Upper lobe of left lung (tissue), 6 donors: ENCODE data around the gene PRKCE. TPM values are rescaled to one million over a fixed set of nuclear protein-coding genes. Genes with fewer than 3 reads are reported as not detected.

Experiments used
- ATAC-seq, 2 donors: fragments of 200-7000 bp; cut with Tn5 transposase; one replicate each; pipeline ENCODE4 v1.9.1; 2022; ENCODE audit warnings: mild to moderate bottlenecking in 2 of 2, moderate library complexity in 2 of 2; ENCODE audit not compliant: low FRiP score in 2 of 2
- DNase-seq, 2 donors: peaks; one replicate each; pipeline ENCODE4 v3.0.0-alpha.2; 2019 to 2020
- H3K27ac ChIP-seq, 4 donors: fragments of 200-600 bp; sonication (generic); one replicate each; pipeline ENCODE4 v1.5.1; 2016 to 2019
- H3K27me3 ChIP-seq, 4 donors: fragments of 200-600 bp; sonication (generic); one replicate each; pipeline ENCODE4 v1.5.1; 2017 to 2019
- H3K36me3 ChIP-seq, 4 donors: fragments of 200-600 bp; sonication (generic); one replicate each; pipeline ENCODE4 v1.5.1; 2016 to 2019
- H3K4me1 ChIP-seq, 4 donors: fragments of 200-600 bp; sonication (generic); one replicate each; pipeline ENCODE4 v1.5.1; 2018 to 2019
- H3K4me3 ChIP-seq, 4 donors: fragments of 200-600 bp; sonication (generic); one replicate each; pipeline ENCODE4 v1.5.1; 2017 to 2019; ENCODE audit warnings: mild to moderate bottlenecking in 2 of 4, moderate library complexity in 1 of 4
- H3K9me3 ChIP-seq, 4 donors: fragments of 200-600 bp; sonication (generic); one replicate each; pipeline ENCODE4 v1.5.1; 2018 to 2019
- EP300 ChIP-seq, 4 donors: sonication (generic); formaldehyde crosslinking; IDR thresholded peaks; one replicate each; pipeline ENCODE4 v1.5.1; 2017; ENCODE audit warnings: antibody characterized with exemption in 4 of 4, control low read depth in 2 of 4
- POLR2A ChIP-seq, 4 donors: fragments of 450-650 bp; IDR thresholded peaks; one replicate each; pipeline ENCODE4 v1.5.1; 2016 to 2017; ENCODE audit warnings: antibody characterized with exemption in 4 of 4, mild to moderate bottlenecking in 2 of 4
- POLR2AphosphoS5 ChIP-seq, 2 donors: sonication (generic); formaldehyde crosslinking; IDR thresholded peaks; one replicate each; pipeline ENCODE4 v1.5.1; 2017; ENCODE audit warnings: antibody characterized with exemption in 2 of 2
- WGBS, 2 donors: methylation state at CpG; one replicate each; pipeline ENCODE4 v1.1.5; 2017 to 2018; 5-methylcytosine and 5-hydroxymethylcytosine counted together
- total RNA-seq, 6 donors: library from RNA; depleted of rRNA in 4 of 6; stranded (reverse); fragments of >200 nt in 4 of 6; gene quantifications; one replicate each; pipeline versions ENCODE4 v1.1.0 to v1.2.1, GENCODE V29; 2016 to 2021
- TF ChIP-seq, protein P1 (sequence below), 6 experiments: fragments of 450-650 bp in 4 of 6; fragments of 200-600 bp in 2 of 6; sonication (generic) in 2 of 6; IDR thresholded peaks; one replicate each; pipeline ENCODE4 v1.5.1; 2016 to 2019; ENCODE audit warnings: antibody characterized with exemption in 6 of 6
- donor health status: DM: no; HTN: no; CAD: no; lungs with moderate emphysema.
- donor health status: DM: no; HTN: yes; CAD: no; lungs with severe emphysema.

Gene PRKCE
- total RNA-seq, 6 donors from 2014 or later: 54.9 to 124 (median 75.6) TPM

DNA sequence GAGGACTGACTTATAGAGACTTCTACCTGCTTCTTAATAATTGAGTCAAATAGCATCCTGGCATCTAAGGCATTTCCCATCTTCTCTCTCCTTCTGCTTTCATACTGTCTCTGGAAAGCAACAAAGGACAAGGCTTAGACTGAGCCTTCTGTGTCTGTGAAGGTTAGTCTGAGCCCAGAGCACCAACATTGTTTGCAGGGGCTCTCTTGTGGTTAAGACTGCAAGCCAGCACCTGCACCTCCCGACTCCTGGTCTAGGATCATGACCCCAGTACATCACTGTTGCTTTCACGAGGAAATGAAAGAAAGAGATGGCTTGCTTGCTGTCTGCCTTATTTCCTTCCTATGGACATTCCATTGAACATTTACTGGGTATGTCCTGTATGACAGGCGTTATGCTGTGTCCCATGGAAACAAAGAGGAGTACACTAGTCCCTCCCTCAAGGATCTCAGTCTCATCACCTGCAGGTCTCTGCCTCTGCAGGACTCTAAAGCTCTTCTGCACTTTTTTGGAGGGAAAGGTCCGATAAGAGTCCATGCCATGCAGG is 330.0 kb downstream of the PRKCE start:
- no peak overlapping the region for H3K4me3 ChIP-seq
- no peak overlapping the region for H3K27ac ChIP-seq
- no peak for ATAC-seq
- H3K4me1 ChIP-seq: peaks cover 0 to 29% (median 11%) of the 10 kb centered on the region in 4 donors
- peaks cover 0 to 23% (median 0%) of the 10 kb centered on the region in 4 donors for H3K36me3 ChIP-seq
- TF ChIP-seq EP300 (IDR thresholded peaks at IDR 0.05) (no peak), POLR2AphosphoS5 (IDR thresholded peaks at IDR 0.05) (no peak)
- TF ChIP-seq, protein P1, sequence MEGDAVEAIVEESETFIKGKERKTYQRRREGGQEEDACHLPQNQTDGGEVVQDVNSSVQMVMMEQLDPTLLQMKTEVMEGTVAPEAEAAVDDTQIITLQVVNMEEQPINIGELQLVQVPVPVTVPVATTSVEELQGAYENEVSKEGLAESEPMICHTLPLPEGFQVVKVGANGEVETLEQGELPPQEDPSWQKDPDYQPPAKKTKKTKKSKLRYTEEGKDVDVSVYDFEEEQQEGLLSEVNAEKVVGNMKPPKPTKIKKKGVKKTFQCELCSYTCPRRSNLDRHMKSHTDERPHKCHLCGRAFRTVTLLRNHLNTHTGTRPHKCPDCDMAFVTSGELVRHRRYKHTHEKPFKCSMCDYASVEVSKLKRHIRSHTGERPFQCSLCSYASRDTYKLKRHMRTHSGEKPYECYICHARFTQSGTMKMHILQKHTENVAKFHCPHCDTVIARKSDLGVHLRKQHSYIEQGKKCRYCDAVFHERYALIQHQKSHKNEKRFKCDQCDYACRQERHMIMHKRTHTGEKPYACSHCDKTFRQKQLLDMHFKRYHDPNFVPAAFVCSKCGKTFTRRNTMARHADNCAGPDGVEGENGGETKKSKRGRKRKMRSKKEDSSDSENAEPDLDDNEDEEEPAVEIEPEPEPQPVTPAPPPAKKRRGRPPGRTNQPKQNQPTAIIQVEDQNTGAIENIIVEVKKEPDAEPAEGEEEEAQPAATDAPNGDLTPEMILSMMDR (IDR thresholded peaks at IDR 0.05): no peak
- DNase-seq: no peak
- WGBS, 2 donors: 63 to 65% methylated on average over 4 of the region's 4 CpGs
- H3K27me3 ChIP-seq: no peaks in the 10 kb centered on the region
- H3K9me3 ChIP-seq: no peaks in the 10 kb centered on the region

DNA sequence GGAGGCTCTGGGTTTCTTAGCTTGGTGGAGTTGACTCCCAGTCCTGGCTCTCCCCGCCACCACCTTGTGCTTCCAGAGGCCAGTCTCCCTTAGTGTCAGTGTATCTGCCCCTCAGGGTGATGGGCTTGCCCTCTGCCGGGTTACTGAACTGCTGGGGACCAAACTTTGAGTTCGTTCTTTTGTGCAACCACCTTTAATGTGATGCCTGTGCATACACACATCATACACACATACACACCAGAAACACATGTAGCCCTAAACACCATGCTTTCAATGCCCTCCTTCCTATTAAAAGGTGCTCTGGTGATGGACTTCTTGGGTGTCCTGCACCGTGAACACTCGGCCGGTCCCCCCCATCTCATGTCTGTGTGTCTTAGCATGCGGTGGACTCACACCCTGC is 330.6 kb downstream of the PRKCE start:
- DNase-seq (no peak), ATAC-seq (no peak)
- no peak overlapping the region for H3K4me3 ChIP-seq
- no peak overlapping the region for H3K27ac ChIP-seq
- no peaks in the 10 kb centered on the region for H3K9me3 ChIP-seq
- WGBS, 2 donors: 93 to 95% methylated on average over 7 of the region's 7 CpGs
- H3K27me3 ChIP-seq: no peaks in the 10 kb centered on the region
- TF ChIP-seq, protein P1 (IDR thresholded peaks at IDR 0.05): no peak
- no peak for TF ChIP-seq POLR2AphosphoS5 (IDR thresholded peaks at IDR 0.05)
- TF ChIP-seq POLR2A (IDR thresholded peaks at IDR 0.05): no peak
- no peak for TF ChIP-seq EP300 (IDR thresholded peaks at IDR 0.05)
- H3K4me1 ChIP-seq: peaks cover 3 to 31% (median 13%) of the 10 kb centered on the region in 4 donors
- H3K36me3 ChIP-seq: peaks cover 0 to 23% (median 0%) of the 10 kb centered on the region in 4 donors

DNA sequence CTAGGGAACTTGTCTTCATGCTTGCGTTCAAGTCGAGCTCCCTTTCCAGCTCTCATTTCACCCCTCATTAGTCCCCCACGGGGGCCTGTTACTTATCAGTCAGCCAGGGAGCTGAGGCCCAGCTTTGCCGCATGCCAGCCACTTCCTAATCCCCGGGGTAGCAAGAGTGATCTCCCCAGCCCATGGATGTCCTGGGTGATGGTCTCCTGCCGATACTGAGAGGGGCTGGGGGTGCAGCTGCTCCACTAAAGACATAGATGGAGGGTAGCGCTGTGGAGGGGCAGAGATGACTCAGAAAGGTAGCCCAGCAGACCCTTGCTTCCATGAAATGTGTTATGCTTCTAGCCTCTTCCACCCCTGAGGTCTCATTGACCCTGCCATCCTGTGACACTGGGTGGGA is 331.7 kb downstream of the PRKCE start:
- no peak for ATAC-seq
- 94 to 97% methylated on average over 7 of the region's 7 CpGs for WGBS, 2 donors
- no peaks in the 10 kb centered on the region for H3K9me3 ChIP-seq
- H3K27ac ChIP-seq: no peak overlapping the region
- no peak for DNase-seq
- H3K36me3 ChIP-seq: peaks cover 0 to 23% (median 0%) of the 10 kb centered on the region in 4 donors
- peaks cover 5 to 31% (median 13%) of the 10 kb centered on the region in 4 donors for H3K4me1 ChIP-seq
- no peak overlapping the region for H3K4me3 ChIP-seq
- no peaks in the 10 kb centered on the region for H3K27me3 ChIP-seq
- TF ChIP-seq POLR2AphosphoS5 (IDR thresholded peaks at IDR 0.05): no peak
- TF ChIP-seq, protein P1 (IDR thresholded peaks at IDR 0.05): no peak
- no peak for TF ChIP-seq EP300 (IDR thresholded peaks at IDR 0.05)

DNA sequence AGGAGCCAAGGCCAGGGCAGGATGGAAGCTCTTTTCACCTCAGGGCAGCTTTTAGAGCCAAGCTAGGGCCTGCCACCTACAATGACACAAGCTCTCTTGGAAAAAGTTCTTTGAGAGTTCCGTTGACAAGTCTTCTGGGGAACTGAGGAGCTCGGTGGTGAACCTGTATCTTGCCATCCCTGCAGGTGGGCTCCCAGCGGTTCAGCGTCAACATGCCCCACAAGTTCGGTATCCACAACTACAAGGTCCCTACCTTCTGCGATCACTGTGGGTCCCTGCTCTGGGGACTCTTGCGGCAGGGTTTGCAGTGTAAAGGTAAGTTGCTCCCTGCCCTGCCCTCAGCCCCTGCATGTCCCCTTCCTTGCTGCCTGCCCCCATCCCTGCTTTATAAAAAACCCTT is 332.9 kb downstream of the PRKCE start:
- Histone ChIP-seq H3K27me3 (no peaks in the 10 kb centered on the region), H3K27ac (no peak overlapping the region), H3K4me1 (peaks cover 5 to 26% (median 13%) of the 10 kb centered on the region in 4 donors), H3K4me3 (no peak overlapping the region), H3K9me3 (no peaks in the 10 kb centered on the region), H3K36me3 (peaks cover 0 to 31% (median 2%) of the 10 kb centered on the region in 4 donors)
- DNase-seq: no peak
- ATAC-seq: no peak
- WGBS, 2 donors: 83 to 99% methylated on average over 6 to 7 of the region's 7 CpGs
- TF ChIP-seq POLR2AphosphoS5 (IDR thresholded peaks at IDR 0.05): no peak
- TF ChIP-seq, protein P1 (IDR thresholded peaks at IDR 0.05): no peak
- no peak for TF ChIP-seq POLR2A (IDR thresholded peaks at IDR 0.05)
- TF ChIP-seq EP300 (IDR thresholded peaks at IDR 0.05): no peak

DNA sequence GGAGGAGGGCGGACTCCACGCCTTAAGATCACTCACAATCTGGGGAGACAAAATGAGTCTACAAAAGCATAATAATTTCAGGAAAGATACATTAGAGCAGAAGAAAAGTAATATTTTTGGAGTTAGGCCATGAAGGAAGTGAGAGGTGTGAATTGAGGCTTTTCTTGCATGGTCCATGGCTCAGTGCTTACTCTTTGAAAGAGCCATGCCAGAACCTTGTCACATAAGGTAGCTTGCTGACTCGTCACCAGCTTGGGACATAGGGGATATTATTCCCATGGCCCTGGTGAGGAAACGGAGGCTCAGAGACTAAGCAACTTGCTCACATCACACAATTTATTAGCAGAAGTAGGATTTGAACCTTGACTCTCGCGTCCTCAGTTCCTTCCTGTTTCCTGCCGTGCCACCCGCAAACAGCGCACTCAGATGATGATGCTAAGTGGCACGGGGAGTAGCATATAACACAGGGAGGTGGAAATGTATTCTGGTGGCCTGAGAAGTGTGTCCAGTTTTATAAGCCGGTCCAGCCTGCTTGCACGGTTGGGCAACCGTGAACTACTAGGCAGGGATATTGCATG is 333.5 kb downstream of the PRKCE start:
- no peak overlapping the region for H3K4me3 ChIP-seq
- H3K9me3 ChIP-seq: no peaks in the 10 kb centered on the region
- peak overlapping the region in 1 of 4 donors; percentile 2 for H3K27ac ChIP-seq
- 72 to 88% methylated on average over 13 of the region's 13 CpGs for WGBS, 2 donors
- ATAC-seq (no peak), DNase-seq (no peak)
- H3K36me3 ChIP-seq: peaks cover 0 to 32% (median 3%) of the 10 kb centered on the region in 4 donors
- TF ChIP-seq POLR2AphosphoS5 (IDR thresholded peaks at IDR 0.05): no peak
- TF ChIP-seq EP300 (IDR thresholded peaks at IDR 0.05): no peak
- TF ChIP-seq, protein P1 (IDR thresholded peaks at IDR 0.05): no peak
- TF ChIP-seq POLR2A (IDR thresholded peaks at IDR 0.05): no peak
- peaks cover 5 to 20% (median 11%) of the 10 kb centered on the region in 4 donors for H3K4me1 ChIP-seq
- no peaks in the 10 kb centered on the region for H3K27me3 ChIP-seq
